Ishikawa (cell line): ENCODE measurements around the gene YEATS2.

Source experiments
- CEBPB ChIP-seq: IDR thresholded peaks from 2 replicates; pipeline ENCODE4 v1.6.1; 2012
- CREB1 ChIP-seq: IDR thresholded peaks from 2 replicates; pipeline ENCODE4 v1.6.1; 2012; ENCODE audit warnings: low read depth
- EP300 ChIP-seq: IDR thresholded peaks from 2 replicates; pipeline ENCODE4 v1.6.1; 2012; ENCODE audit warnings: borderline replicate concordance
- FOXM1 ChIP-seq: IDR thresholded peaks from 2 replicates; pipeline ENCODE4 v1.6.1; 2012; ENCODE audit warnings: low read depth, borderline replicate concordance
- NFIC ChIP-seq: IDR thresholded peaks from 2 replicates; pipeline ENCODE4 v1.6.1; 2012
- TCF12 ChIP-seq: IDR thresholded peaks from 2 replicates; pipeline ENCODE4 v1.6.1; 2012; ENCODE audit warnings: low read depth
- TEAD4 ChIP-seq: IDR thresholded peaks from 2 replicates; pipeline ENCODE4 v1.6.1; 2012
- TF ChIP-seq, protein P1 (sequence below): IDR thresholded peaks from 2 replicates; pipeline ENCODE4 v1.6.1; 2012; ENCODE audit warnings: low read depth, mild to moderate bottlenecking
- TF ChIP-seq, protein P2 (sequence below): IDR thresholded peaks from 2 replicates; pipeline ENCODE4 v1.6.1; 2012

DNA sequence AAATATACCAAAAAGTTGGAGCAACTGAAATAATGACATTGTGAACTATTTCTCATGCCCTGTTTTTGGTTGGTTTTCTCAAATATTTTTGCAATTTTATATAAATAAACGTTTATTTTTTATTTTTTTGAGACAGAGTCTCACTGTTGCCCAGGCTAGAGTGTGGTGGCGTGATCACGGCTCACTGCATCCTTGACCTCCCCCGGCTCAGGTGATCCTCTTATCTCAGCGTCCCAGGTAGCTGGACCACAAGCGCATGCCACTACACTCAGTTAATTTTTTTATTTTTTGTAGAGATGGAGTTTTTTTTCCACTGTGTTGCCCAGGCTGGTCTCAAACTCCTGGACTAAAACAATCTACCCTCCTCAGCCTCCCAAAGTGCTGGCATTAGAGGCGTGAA lies 45.6 kb downstream of the YEATS2 start:
- TF ChIP-seq, protein P1, sequence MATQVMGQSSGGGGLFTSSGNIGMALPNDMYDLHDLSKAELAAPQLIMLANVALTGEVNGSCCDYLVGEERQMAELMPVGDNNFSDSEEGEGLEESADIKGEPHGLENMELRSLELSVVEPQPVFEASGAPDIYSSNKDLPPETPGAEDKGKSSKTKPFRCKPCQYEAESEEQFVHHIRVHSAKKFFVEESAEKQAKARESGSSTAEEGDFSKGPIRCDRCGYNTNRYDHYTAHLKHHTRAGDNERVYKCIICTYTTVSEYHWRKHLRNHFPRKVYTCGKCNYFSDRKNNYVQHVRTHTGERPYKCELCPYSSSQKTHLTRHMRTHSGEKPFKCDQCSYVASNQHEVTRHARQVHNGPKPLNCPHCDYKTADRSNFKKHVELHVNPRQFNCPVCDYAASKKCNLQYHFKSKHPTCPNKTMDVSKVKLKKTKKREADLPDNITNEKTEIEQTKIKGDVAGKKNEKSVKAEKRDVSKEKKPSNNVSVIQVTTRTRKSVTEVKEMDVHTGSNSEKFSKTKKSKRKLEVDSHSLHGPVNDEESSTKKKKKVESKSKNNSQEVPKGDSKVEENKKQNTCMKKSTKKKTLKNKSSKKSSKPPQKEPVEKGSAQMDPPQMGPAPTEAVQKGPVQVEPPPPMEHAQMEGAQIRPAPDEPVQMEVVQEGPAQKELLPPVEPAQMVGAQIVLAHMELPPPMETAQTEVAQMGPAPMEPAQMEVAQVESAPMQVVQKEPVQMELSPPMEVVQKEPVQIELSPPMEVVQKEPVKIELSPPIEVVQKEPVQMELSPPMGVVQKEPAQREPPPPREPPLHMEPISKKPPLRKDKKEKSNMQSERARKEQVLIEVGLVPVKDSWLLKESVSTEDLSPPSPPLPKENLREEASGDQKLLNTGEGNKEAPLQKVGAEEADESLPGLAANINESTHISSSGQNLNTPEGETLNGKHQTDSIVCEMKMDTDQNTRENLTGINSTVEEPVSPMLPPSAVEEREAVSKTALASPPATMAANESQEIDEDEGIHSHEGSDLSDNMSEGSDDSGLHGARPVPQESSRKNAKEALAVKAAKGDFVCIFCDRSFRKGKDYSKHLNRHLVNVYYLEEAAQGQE: no peak
- TF ChIP-seq FOXM1: no peak
- no peak for TF ChIP-seq EP300
- TF ChIP-seq, protein P2, sequence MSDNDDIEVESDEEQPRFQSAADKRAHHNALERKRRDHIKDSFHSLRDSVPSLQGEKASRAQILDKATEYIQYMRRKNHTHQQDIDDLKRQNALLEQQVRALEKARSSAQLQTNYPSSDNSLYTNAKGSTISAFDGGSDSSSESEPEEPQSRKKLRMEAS: no peak
- no peak for TF ChIP-seq CEBPB
- no peak for TF ChIP-seq TEAD4
- TF ChIP-seq TCF12: no peak
- no peak for TF ChIP-seq CREB1
- TF ChIP-seq NFIC: no peak
